Esophagus squamous epithelium (tissue), 5 donors: Measurements from ENCODE around the gene LONP1. TPM values are rescaled to one million over a fixed set of nuclear protein-coding genes. Genes with fewer than 3 reads are reported as not detected.

ENCODE experiments used
- DNase-seq: peaks from one replicate; lab custom pipeline; 2025; lab: John Stamatoyannopoulos, UW
- H3K27ac ChIP-seq, 4 donors: fragments of 200-600 bp; sonication (generic); one replicate each; pipeline ENCODE4 v1.5.1; 2016 to 2019; ENCODE audit warnings: mild to moderate bottlenecking in 1 of 4
- H3K27me3 ChIP-seq, 4 donors: fragments of 200-600 bp; sonication (generic); 1 replicate in 3 of 4; 2 replicates in 1 of 4; pipeline versions ENCODE4 v1.5.1 to v1.6.0; 2017 to 2021; ENCODE audit warnings: antibody characterized with exemption in 1 of 4
- H3K36me3 ChIP-seq, 3 donors: fragments of 200-600 bp; sonication (generic); one replicate each; pipeline ENCODE4 v1.5.1; 2016 to 2019
- H3K4me1 ChIP-seq, 3 donors: fragments of 200-600 bp; sonication (generic); one replicate each; pipeline ENCODE4 v1.5.1; 2017 to 2019
- H3K4me3 ChIP-seq, 4 donors: fragments of 200-600 bp; sonication (generic); 1 replicate in 3 of 4; 2 replicates in 1 of 4; pipeline ENCODE4 v1.5.1; 2016 to 2019; ENCODE audit warnings: mild to moderate bottlenecking in 2 of 4, moderate library complexity in 1 of 4
- H3K9me3 ChIP-seq, 3 donors: fragments of 200-600 bp; sonication (generic); one replicate each; pipeline ENCODE4 v1.5.1; 2016 to 2019
- CTCF ChIP-seq, 6 experiments: fragments of 450-650 bp in 4 of 6; fragments of 200-600 bp in 2 of 6; sonication (generic) in 2 of 6; IDR thresholded peaks; one replicate each; pipeline ENCODE4 v1.5.1; 2016 to 2019; ENCODE audit warnings: antibody characterized with exemption in 6 of 6, mild to moderate bottlenecking in 4 of 6, moderate library complexity in 4 of 6
- POLR2A ChIP-seq, 4 donors: fragments of 450-650 bp; IDR thresholded peaks; one replicate each; pipeline ENCODE4 v1.6.1; 2017; ENCODE audit warnings: antibody characterized with exemption in 4 of 4, mild to moderate bottlenecking in 4 of 4, moderate library complexity in 3 of 4
- WGBS, 2 donors: methylation state at CpG; one replicate each; pipeline ENCODE4 v1.1.5; 2018; 5-methylcytosine and 5-hydroxymethylcytosine counted together
- intact Hi-C: fragments of 100-400 bp; cut with DNase I; formaldehyde crosslinking; loops from one replicate; pipeline ENCODE4 v1.15.0; 2022
- total RNA-seq, 4 donors: library from RNA; depleted of rRNA; stranded (reverse); fragments of >200 nt; gene quantifications; one replicate each; pipeline ENCODE4 v1.1.0, GENCODE V29; 2016
- donor health status: DM: yes; HTN: yes; CAD: no.

LONP1 gene
- total RNA-seq, 4 donors from 2014 or later: 38.0 to 68.5 (median 51.2) TPM

- intact Hi-C loops: no loop called here
- Histone ChIP-seq H3K4me3 (no peak overlapping the region), H3K9me3 (no peaks in the 10 kb centered on the region), H3K27me3 (no peaks in the 10 kb centered on the region), H3K27ac (no peak overlapping the region), H3K36me3 (peaks cover 0 to 16% (median 0%) of the 10 kb centered on the region in 3 donors), H3K4me1 (peaks cover 5 to 21% (median 12%) of the 10 kb centered on the region in 3 donors)
- whole genome bisulfite sequencing, 2 donors: 61 to 96% methylated on average over 4 to 8 of the region's 17 CpGs
- no peak for TF ChIP-seq CTCF (IDR thresholded peaks at IDR 0.05)
- no peak for TF ChIP-seq POLR2A (IDR thresholded peaks at IDR 0.05)
- no peak for DNase-seq
Observed at GRCh38 chr19:5676105-5676771, 43.7 kb downstream of the LONP1 start.

- 66% methylated on average over 5 of the region's 5 CpGs; no CpG with 5 or more reads in 1 of the 2 donors for WGBS, 2 donors
- no peak overlapping the region for H3K27ac ChIP-seq
- H3K4me3 ChIP-seq: no peak overlapping the region
- TF ChIP-seq CTCF (IDR thresholded peaks at IDR 0.05): no peak
- peaks cover 5 to 11% (median 9%) of the 10 kb centered on the region in 3 donors for H3K4me1 ChIP-seq
- H3K36me3 ChIP-seq: peaks cover 0 to 28% (median under 1%) of the 10 kb centered on the region in 3 donors
- intact Hi-C loops: no loop called here
- H3K9me3 ChIP-seq: no peaks in the 10 kb centered on the region
- DNase-seq: no peak
- H3K27me3 ChIP-seq: no peaks in the 10 kb centered on the region
Observed at GRCh38 chr19:5674714-5675113, 45.2 kb downstream of the LONP1 start.

GRCh38 chr19:5673752-5674151 lies 46.2 kb downstream of the LONP1 start:
- TF ChIP-seq CTCF (IDR thresholded peaks at IDR 0.05) (no peak), POLR2A (IDR thresholded peaks at IDR 0.05) (no peak)
- H3K27me3 ChIP-seq: no peaks in the 10 kb centered on the region
- peaks cover 9 to 36% (median 10%) of the 10 kb centered on the region in 3 donors for H3K36me3 ChIP-seq
- intact Hi-C loops: no loop called here
- no peak for DNase-seq
- H3K9me3 ChIP-seq: no peaks in the 10 kb centered on the region
- H3K4me3 ChIP-seq: no peak overlapping the region
- 97 to 100% methylated on average over 1 of the region's 1 CpG for WGBS, 2 donors
- peaks cover 0 to 2% (median 0%) of the 10 kb centered on the region in 3 donors for H3K4me1 ChIP-seq
- no peak overlapping the region for H3K27ac ChIP-seq

GRCh38 chr19:5672708-5673459 lies 47.1 kb downstream of the LONP1 start:
- Histone ChIP-seq H3K36me3 (peaks cover 13 to 36% (median 17%) of the 10 kb centered on the region in 3 donors), H3K4me1 (no peaks in the 10 kb centered on the region), H3K27ac (no peak overlapping the region), H3K4me3 (no peak overlapping the region), H3K27me3 (no peaks in the 10 kb centered on the region), H3K9me3 (no peaks in the 10 kb centered on the region)
- intact Hi-C loops: no loop called here
- DNase-seq: no peak
- 89 to 92% methylated on average over 8 to 9 of the region's 13 CpGs for WGBS, 2 donors
- no peak for TF ChIP-seq POLR2A (IDR thresholded peaks at IDR 0.05)
- TF ChIP-seq CTCF (IDR thresholded peaks at IDR 0.05): no peak

- intact Hi-C loops: no loop called here
- no peaks in the 10 kb centered on the region for H3K27me3 ChIP-seq
- no peaks in the 10 kb centered on the region for H3K4me1 ChIP-seq
- H3K4me3 ChIP-seq: no peak overlapping the region
- peaks cover 19 to 47% (median 30%) of the 10 kb centered on the region in 3 donors for H3K36me3 ChIP-seq
- no peak for DNase-seq
- no peak overlapping the region for H3K27ac ChIP-seq
- 90% methylated on average over 2 of the region's 7 CpGs; no CpG with 5 or more reads in 1 of the 2 donors for WGBS, 2 donors
- TF ChIP-seq POLR2A (IDR thresholded peaks at IDR 0.05): no peak
- TF ChIP-seq CTCF (IDR thresholded peaks at IDR 0.05): no peak
- H3K9me3 ChIP-seq: no peaks in the 10 kb centered on the region
Observed at GRCh38 chr19:5671600-5671999, 48.3 kb downstream of the LONP1 start.
